Stimulated activated naive CD4-positive, alpha-beta T cell (primary cell): ENCODE measurements around the gene XXYLT1.
"Not testable (repeated sequence)": the region's sequence is repeated elsewhere in the genome, so short reads cannot be mapped to it uniquely, and the experiment has no call there.

Source experiments
- DNase-seq, 6 experiments: peaks; one replicate each; lab custom pipeline; 2025; lab: John Stamatoyannopoulos, UW

XXYLT1 gene

DNA sequence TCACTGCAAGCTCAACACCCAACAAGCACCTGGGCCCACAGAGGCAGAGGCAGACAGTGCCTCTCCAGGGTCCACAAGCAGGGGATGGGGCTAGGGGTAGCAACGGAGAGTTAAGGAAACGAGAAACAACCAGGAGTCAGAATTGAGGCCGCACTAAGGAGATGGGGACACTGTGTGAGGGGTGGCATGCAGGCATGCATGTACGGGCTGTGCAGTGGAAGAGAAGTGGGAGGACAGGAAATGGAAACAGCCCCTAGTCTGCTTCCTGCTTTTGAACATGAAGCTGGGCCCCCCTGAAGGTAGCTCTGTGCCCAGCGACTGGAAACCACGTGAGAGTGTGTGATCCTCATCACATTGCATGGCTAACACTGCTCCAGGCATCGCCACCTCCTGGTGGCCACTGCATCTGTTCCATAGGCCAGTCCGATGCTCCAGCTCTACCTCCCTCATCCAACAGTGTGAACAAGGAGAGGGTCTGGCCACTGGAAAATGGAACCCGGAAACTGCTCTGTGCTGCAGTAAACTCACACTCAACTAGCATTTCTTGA, 44.0 kb downstream of the XXYLT1 start:
- no peak for DNase-seq

DNA sequence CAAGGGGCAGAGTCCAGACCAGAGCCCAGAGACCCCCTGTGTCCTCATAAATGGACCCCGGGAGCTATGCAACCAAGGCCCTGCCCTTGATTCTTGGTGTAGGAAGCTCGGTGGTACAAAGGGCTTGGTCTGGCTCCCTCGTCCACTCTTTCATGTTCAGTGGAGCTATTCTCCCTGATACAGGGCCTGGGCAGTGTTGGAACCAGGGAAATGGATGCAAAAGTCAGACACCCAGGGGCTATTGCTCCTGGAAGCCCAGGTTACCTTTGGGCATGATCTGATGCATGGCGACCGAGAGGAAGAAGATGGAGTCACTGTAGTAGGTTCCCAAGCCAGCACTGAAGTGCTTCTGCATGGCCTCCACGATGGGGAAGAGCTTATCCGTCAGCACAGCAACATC, 44.5 kb downstream of the XXYLT1 start:
- no peak for DNase-seq

DNA sequence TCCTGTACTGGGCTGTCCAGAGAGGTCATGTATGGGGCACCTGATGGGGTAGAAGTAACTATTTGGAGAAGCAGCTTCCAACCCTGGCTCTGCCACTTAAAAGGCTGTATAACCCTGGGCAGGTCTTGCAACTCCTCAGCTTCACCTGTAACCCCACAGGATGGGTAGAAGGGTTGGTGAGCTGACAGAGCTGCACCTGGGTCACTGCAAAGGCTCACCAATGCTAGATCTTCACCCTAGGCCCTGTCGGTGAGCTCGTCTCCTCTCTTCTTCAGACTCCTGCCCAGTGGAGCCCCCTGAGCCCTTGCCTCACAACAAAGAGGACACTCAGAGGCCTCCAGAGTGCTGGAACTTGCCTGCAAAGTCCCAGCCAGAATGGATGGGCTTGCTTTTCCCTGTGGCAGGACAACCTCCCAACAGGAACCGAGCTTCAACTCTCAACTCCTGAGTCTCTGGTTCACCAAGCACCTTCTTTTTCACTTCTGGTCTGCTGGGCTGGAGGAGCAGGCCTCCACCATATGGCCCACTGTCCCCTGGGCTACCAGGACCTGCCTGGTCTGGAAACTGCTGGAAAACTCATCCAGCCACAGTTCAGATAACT, 45.9 kb downstream of the XXYLT1 start:
- no peak for DNase-seq

DNA sequence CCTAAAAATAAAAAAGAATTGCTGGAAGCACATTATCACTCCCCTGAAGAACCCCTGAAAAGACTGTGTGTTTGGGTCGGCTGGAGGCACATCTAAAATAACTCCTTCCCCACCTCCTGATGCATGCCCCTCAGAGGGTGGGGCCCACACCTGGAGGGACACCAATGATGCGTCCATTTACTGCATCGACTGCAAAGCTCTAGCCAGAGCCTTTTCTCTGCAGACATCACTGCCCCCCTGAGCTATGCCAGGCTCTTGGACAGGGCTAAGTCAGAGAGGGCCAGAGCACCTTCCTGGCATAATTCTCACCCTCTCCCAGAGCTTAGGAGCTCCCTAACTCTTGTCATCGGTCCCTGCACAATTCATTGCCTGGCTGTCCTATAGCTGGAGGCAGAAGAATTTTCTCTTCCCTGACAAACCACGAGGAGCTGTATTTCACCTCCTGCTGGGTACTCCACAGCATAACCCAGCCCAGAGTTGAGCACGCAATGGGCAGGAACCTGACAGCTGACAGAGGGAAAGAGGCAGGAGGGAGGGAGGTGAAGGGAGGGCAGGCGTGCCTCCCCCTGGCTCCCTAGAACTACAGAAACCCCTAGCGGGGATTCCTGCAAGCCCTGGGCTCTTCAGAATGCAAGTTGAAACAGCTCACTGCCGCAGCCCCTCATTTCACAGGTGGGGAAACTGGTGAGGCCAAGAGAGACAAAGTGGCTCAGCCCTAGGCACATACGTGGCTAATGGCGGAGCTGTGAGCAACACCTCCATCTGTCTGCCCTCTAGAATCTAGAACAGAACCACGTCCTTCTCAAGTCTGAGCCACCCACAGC, 46.6 kb downstream of the XXYLT1 start:
- DNase-seq = no peak

DNA sequence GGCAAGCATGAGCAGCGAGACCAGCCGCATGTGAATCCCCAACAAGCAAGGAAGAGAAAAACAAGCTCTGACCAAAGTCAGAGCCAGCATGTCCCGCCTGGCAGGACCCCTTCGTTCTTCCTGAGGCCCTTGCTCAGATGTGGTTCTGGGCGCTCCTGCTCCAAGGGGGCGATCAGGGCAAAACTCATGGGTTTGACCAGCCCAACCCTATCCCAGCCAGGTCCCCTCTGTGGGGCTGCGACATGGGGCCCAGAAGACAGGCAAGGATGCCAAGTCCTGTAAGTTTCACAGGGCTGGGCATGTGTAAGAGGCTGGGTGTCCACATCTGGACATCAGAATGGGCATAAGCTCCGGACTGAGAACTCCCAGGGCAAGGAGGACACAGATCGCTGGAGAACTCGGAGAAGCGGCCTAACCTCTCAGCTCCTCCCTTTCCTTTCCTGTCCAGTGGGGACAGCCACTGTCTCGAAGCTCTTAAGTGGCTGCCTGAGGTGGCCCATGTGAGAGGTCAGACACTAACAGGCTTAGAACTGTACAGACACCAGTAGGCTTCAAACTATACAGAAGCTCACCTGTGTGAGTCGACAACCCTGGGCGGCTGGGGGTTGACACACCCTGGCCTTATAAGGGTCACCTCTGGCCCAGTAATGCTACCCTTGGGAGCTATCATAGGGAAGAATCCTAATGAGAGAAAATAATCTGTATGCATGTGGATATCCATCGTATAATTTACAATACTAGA, 48.9 kb downstream of the XXYLT1 start:
- DNase-seq = no peak

DNA sequence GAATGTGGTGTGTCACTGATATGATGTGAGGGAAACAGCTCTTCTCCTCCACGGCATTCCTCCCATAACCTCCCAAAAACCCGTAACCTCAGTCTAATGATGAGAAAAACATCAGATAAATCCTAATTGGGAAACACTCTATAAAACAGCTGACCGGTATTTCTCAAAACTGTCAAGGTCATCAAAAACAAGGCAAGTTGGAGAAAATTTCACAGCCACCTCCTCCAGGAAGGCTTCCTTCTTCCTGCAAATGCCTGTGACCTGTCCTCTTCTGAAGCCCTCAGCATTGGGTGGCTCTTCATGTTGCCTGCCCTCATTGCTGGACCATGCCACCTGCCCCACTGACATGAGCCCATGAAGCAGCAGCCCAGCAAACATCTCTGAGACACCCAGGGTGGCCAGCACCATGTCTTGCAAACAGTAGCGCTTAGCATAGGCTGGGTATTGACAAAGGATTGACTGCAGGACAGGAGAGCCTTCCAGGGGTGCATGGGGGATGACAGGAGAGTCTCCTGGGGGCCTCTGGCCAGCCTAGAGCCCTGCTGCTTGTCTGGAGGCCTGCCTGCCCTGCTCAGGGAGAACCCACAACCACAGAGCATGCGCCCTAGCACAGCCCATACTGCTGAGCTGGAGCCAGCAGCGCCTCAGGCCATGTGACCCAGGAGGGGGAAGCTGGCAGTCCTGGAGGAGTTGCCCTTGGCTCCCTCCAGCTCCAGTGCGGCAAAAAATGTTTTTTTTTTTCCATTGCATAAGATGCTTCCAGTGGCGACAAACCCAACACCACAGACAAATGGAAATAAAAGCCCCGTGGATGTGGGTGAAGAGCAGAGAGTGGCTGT, 49.7 kb downstream of the XXYLT1 start:
- DNase-seq = no peak

DNA sequence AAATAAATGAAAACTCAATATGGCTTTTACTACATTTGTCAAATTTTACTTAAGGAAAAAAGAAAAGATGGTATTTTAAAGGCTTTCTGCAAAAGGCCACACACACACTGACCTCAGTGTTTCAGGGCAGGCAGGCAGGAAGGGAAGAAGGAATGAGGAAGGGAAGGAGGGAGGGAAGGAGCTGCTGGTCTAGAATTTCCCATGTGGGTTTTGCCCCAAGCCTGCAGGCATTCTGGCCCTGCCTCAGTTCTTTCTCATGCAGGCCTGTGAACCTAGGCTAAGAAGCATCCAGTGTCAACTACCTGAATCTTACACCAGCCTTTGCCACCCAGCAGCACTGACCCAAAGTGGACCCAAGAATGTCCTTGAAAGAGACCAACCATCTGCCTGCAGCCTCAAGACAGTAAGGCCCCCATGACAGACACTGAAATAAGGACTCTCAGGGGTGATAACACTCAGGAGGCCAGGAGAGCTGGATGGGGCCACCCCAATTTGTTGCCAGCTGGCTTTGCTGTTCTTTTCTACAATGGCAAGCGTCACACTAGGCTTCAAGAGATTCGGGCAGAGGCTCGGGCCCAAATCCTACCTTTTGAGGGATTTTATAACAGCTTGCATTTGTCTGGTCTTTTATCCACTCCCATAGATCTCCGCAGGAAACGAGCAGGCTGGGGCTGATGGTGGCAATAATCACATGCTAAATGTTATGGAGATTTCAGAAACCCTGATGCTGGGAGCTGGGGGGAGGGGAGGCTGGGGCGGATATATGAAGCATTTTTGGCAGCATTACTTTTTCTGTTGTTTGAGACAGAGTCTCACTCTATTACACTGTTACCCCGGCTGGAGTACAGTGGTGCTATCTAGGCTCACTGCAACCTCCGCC, 51.4 kb downstream of the XXYLT1 start:
- DNase-seq = no peak

DNA sequence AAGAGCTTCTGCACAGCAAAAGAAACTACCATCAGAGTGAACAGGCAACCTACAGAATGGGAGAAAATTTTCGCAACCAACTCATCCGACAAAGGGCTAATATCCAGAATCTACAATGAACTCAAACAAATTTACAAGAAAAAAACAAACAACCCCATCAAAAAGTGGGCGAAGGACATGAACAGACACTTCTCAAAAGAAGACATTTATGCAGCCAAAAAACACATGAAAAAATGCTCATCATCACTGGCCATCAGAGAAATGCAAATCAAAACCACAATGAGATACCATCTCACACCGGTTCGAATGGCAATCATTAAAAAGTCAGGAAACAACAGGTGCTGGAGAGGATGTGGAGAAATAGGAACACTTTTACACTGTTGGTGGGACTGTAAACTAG, 52.6 kb downstream of the XXYLT1 start:
- not testable (repeated sequence) for DNase-seq

DNA sequence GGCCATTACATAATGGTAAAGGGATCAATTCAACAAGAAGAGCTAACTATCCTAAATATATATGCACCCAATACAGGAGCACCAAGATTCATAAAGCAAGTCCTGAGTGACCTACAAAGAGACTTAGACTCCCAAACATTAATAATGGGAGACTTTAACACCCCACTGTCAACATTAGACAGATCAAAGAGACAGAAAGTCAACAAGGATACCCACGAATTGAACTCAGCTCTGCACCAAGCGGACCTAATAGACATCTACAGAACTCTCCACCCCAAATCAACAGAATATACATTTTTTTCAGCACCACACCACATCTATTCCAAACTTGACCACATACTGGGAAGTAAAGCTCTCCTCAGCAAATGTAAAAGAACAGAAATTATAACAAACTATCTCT, 55.4 kb downstream of the XXYLT1 start:
- not testable (repeated sequence) for DNase-seq

DNA sequence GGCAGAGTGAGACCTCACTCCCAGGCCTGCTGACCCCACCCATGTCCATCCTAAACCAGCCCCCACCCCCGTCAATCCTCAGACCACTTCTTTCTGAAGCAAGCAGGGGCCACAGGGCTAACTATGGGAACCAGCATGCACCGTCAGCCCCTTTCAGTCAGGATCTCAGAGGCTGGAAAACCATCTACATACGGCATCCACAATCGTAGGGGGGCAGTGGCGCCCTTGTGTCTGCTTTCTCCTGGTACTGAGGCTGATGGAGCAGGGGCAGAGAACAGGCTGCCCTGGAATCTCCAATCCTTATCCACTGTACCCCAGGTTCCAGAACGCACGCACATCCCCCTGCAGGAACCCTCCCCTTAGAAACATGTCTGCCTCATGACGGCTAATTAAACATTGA, 56.6 kb downstream of the XXYLT1 start:
- DNase-seq = no peak

DNA sequence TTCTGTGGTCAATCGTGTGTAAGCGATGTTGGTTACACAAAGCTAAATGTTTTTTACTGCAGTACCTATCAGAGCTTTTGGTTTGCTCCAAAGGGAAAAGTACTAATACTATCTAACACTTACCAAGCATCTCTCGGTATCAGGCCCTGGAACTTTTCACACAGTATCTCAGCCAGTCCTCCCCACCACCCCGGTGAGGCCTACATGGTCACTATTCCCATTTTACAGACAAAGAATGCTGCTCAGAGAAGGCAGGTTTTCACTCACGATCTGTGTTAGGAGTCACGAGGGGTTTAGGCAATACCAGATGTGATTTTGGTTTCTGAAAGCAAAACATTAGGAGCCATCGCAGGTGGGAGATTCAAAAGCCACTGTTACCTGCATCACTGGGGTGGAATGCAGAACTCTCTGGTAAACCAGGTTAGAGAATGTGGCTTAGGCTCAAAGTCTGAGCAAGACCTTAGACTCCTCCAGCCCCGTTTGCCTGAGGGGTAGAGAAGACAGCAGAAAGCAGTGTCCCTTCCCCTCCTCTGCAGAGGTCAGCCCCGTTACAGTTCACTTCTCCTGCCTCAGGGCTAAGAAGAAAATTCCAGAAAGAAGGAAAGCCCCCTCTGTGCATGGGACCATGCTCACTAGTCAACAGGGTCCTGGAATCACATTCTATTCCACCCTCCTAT, 57.2 kb downstream of the XXYLT1 start:
- no peak for DNase-seq

DNA sequence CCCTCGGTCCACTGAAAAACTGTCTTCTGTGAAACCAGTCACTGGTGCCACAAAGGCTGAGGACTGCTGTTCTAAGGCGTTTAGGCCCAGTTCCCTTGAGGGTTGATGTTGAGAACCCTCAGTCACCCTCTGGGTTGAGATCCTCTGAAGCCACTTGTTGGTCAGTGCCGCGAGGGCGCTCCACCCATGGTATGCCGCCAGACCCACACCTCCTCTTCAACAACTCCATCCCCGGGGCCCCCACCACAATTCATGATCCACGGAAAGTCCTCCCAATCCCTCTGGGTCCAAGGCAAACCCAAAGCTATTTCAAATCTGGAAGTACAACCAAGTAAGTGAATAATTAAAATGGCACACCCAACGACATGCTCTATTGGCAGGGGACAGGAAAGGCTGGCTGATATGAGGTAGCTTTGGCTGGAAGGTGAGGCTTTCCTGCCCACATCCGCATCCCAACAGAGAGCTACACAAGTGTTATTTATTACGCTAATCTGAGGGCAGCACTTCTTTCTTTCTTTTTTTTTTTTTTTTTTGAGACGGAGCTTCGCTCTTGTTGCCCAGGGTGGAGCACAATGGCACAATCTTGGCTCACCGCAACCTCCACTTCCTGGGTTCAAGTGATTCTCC, 58.1 kb downstream of the XXYLT1 start:
- DNase-seq = no peak

DNA sequence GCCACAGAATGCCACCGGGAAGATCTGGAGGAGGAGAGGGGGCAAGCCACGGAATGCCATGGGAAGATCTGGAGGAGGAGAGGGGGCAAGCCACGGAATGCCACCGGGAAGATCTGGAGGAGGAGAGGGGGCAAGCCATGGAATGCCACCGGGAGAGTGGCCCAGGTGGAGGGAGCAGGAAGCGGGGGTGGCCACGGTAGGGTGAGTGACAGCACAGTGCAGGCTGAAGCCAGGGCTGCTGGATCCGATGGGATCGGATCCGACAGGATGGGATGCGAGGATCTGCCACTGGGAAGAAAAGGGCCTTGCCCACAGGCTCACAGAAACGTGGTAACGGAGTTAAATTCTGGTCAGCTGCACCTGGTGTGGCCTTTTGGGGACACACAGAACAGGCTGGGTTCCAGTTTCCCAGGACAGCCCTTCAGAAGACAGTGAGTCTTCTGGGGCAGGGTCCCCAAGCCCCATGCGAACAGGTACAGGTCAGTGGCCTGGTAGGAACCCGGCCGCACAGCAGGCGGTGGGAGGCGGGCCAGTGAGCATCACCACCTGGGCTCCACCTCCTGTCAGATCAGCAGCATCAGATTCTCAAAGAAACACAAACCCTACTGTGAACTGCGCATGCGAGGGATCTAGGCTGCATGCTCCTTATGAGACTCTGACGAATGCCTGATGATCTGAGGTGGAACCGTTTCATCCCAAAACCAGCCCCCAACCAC, 58.8 kb downstream of the XXYLT1 start:
- DNase-seq = no peak

DNA sequence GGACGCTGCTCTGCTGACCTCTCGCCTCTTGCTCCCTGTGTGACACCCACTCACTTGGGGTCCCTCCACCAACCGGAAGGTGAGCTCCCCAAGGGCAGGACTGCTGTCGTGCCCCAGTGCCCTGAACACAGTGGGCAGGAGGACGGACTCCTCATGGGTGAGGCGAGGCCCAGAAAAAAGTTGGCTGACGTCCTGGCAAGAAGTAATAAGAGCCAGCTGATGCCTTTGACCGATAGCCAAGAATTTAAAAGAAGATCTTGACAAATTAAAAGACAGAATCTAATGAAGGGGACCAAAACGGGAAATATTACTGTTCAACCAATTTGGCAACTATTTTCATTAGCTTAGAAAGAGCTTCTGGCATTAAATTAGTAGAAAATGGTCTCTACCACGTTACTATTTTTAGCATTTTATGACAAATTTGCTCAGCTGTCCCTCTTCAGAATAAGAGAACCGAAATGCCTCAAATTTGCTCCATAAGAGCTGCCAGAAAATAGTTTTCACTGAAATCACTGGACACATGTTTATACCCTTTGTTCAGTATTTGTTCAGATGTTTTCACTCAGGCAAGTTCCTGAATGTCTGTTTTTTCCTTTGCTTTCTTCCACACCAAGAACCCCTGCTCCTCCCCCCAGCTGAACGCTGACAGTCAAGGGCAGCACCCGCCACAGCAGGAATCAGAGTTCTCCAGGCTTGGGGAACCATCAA, 60.5 kb downstream of the XXYLT1 start:
- no peak for DNase-seq

DNA sequence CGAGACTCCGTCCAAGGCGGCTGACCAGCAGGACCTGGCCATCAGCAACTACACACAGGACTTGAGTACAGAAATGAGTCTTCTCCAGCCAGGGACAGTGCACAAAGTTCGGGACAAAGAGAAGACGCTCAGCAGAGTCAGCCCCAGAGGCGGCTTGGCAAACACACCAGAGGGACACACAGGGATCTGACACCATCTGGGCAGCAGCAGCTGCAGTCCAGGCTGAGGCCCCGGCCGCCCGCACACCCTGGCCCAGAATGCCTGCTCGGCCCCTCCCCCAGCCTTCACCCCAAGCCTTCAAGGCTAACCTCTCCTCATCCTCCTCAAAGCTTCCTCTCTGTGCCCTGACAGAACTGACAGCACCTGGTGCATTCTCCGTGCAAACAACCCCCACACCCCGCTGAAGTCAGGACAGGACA, 61.1 kb downstream of the XXYLT1 start:
- DNase-seq = no peak

DNA sequence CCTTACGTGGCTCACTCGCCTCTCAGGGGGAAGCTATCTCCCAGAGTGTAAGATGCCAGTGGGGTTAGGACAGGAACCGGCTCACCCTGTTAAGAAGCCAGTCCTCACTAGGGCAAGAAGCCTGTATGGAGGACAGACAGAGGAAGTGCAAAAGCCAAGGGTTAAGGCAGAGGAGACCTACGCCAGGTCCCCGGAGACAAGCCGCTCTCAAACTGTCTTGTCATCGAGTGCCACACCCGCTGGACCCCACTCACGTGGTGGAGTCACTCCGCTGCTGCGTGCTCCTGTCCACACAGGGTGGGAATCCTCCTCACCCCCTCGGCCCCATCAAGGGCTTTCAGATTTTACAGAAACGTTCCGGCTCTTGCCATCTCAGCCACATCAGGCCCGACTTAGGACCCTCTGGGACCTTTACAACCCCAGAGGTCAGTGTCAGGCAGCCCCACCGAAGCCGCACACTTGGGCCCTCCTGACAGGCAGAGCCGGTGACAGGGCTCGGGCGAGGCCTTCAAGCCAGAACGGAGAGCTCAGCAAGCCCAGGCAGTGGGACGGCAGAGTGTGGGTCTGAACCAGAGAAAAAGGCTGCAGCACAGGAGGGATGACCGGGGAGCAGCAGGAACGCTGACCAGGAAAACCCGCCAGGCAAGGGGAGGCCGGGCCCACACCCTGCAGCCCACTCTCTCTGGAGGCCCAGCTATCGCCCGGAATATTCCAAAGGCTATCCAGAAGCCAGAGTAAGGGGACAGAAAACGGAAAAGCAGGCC, 61.7 kb downstream of the XXYLT1 start:
- no peak for DNase-seq

DNA sequence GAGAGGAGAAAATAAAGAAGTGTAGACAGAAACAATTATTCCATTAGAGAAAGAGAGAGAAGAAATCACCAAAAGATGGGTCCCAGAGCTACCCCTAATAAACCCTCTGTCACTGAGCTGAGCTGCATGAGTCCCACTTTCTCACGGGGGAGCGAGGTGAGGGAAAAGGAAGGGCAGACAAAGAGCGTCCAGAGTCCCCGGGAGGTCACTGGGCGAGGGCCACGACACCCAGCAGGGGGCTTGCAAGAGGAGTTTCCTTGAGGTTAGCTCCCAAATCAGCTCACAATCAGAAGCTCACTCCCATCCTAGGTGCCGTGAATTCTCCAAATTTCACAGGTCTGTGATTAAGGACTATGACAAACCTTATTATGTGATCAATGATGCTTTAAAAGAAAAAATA, 62.3 kb downstream of the XXYLT1 start:
- DNase-seq = no peak

DNA sequence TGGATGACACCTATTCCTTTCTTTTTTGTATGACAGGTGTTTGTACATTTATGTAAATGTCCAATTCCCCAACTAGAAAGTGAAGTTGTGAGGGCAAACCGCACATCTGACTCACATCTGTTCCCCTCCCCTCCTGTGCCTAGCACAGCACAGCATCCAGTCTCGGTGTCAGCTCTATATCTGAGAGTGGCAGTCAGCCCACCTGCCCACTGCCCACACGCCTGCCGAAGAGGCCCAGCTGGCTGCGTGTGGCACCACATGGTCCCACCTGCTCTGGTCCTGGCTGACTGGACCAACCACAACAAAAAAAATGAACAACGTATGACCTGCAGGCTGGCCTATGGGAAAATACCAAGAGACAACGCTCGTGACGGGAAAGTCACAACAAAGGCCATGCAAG, 62.8 kb downstream of the XXYLT1 start:
- no peak for DNase-seq
